GM21737 (cell line): Measurements from ENCODE around the gene ARPC5.
A peak's percentile ranks its signal among the peaks of the same experiment; 100 is the strongest.
"Not testable (repeated sequence)": the region's sequence is repeated elsewhere in the genome, so short reads cannot be mapped to it uniquely, and the experiment has no call there.

Experiments used
- ATAC-seq: cut with Tn5 transposase; IDR thresholded peaks from one replicate; pipeline ENCODE4 v1.9.1; 2021; ENCODE audit warnings: mild to moderate bottlenecking, moderate library complexity; ENCODE audit not compliant: unreplicated experiment

ARPC5 gene

GRCh38 chr1:183635606-183636333 lies at the start of gene ARPC5:
Gene ARPC5, minus strand, starts transcription at chr1:183635783. Its CDS starts 124 bp downstream, at chr1:183635659.
- peak; percentile 89 for ATAC-seq

DNA sequence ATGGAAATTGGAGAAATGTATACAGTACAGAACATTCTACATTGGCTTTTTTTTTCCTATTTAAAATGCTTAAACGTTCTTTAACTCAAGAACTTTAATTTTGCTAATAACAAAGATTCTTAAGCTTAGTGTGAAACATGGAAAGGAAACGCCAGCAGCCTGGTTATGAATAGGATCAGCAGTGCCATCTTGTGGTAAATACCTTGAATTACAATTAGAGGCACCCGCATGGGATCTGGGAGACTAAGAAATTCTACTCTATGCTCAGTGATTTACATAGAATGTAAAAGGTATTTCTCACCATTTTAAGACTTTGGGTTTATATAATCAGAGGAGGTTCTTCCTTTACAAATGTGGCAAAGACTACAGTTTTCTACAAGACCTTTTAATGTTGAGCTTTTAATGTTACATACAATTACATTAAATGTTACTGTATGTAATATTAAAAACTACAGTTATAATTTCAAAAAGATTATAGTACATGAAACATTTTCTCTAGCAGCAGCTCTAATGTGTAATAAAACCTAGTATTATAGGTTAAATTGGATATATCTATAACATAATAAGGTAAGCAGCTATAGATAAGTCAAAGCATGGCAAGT lies 49.6 kb upstream of the ARPC5 start:
- ATAC-seq = no peak

DNA sequence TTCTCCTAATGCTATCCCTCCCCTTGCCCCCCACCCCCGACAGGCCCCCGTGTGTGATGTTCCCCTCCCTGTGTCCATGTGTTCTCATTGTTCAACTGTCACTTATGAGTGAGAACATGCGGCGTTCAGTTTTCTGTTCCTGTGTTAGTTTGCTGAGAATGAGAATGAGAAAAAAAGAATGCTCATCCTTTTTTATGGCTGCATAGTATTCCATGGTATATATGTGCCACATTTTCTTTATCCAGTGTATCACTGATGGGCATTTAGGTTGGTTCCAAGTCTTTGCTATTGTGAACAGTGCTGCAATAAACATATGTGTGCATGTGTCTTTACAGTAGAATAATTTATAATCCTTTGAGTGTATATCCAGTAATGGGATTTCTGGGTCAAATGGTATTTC lies 43.8 kb upstream of the ARPC5 start:
- not testable (repeated sequence) for ATAC-seq

DNA sequence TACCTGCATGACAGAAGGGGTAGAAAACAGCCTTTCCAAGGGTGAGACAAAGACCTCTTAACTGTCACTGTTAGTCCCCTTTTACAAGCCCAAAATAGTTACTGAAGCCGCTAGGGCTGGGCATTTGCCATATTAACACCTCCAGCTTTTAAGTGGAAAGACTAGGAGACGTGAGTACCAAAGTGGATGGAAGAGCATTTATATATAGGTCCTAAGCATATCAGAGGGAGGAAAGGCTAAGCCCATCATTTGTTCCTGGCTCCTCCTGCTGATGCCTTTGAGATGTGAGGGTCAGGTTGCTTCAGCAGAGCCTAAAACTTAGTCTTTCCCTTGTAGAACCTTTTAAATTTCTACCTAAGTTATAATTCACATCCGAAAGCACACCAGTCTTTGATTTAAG lies 43.2 kb upstream of the ARPC5 start:
- ATAC-seq = no peak

GRCh38 chr1:183676586-183677189 lies 41.1 kb upstream of the ARPC5 start:
- ATAC-seq = no peak

DNA sequence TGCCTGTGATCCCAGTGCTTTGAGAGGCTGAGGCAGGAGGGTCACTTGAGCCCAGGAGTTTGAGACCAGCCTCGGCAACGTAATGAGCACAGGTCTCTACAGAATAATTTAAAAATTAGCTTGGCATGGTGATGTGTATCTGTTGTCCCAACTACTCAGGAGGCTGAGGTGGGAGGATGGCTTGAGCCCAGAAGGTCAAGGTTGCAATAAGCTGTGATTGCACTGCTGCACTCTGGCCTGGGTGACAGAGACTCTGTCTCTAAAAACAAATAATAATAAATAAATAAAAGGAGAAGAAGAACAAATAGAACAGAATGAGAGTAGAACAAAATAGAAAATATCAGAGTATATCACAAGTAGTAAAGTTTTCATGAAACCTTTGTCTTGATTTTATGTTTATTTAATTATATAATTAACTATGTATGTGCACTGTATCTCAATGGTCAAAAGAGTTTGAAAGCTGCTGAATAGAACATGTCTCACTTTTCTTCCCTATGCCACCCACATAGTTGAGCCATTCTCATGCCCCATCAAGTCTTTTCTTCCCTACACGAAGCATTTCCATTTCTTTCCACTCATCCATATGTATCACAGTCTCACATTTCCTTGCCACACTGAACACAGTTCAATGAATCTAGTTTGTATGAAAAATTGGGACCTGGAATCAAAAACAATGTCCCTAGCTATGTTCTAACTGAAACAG lies 40.5 kb upstream of the ARPC5 start:
- no peak for ATAC-seq

DNA sequence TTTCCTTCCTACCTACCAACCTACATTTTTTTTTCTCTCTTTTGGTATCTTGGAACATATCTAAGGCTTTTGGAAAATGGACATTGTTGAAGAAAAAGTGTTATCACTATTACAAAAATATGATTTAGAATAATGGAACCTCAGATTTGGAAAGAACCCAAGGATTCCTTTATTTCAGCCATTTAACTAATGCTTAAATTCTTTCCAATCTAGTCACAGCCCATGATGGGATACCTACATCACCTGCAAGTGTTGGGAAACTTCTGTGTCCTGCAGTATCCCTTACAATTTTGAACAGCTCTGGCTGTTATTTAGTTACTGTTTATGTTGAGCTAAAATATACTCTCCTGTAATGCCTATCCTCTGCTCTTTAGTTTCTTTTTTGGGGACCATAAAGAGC lies 39.8 kb upstream of the ARPC5 start:
- no peak for ATAC-seq

- ATAC-seq = no peak
Measured at GRCh38 chr1:183674886-183675285, 39.3 kb upstream of the ARPC5 start.

- no peak for ATAC-seq
Measured at GRCh38 chr1:183674339-183674738, 38.8 kb upstream of the ARPC5 start.

GRCh38 chr1:183673605-183674323 lies 38.2 kb upstream of the ARPC5 start:
- ATAC-seq = no peak

DNA sequence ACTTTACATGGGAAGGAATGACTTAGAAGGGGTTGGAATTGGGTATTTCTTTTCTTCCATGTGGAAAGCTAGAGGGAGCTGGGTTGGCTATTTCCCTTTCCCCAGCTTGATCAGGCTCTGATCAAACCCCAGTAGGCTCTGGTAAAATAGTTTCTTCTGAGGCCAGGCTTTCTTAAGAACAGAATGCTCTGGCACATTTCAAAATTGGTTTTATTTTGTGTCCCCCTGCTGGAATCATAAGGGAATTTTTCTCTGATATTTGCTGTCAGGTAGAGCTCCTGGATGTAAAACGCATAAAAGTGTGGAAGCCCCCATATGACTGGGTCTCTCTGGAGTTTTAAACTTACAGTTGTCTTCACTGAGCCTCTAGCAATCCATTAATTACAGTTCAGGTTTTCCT lies 34.6 kb upstream of the ARPC5 start:
- ATAC-seq = no peak

DNA sequence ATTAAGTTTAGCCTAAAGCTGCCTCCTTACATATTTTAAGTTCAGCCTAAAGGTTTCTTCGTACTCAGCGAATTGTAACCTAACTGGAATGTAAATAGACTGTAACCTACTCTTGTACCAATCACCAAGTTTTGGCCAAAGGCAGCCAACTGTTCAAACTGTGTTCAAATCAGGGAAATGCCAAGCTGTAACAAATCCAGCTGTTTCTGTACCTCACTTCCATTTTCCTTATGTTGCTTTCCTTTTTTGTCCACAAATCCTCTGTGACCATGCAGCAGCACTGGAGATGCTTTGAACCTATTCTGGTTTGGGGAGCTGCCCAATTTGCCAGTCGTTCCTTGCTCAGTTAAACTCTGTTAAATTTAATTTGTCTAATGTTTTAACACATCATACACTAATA lies 20.8 kb upstream of the ARPC5 start:
- ATAC-seq = no peak

GRCh38 chr1:183655562-183656075 lies 20.0 kb upstream of the ARPC5 start:
- no peak for ATAC-seq

- ATAC-seq = no peak
Measured at GRCh38 chr1:183654706-183655105, 19.1 kb upstream of the ARPC5 start.

GRCh38 chr1:183653876-183654451 lies 18.4 kb upstream of the ARPC5 start:
- no peak for ATAC-seq

- ATAC-seq = no peak
Measured at GRCh38 chr1:183653462-183653794, 17.8 kb upstream of the ARPC5 start.

GRCh38 chr1:183652547-183653461 lies 17.2 kb upstream of the ARPC5 start, which contains the start of gene APOBEC4:
Gene APOBEC4, minus strand, starts transcription at chr1:183653316. Its CDS starts 4,535 bp downstream, at chr1:183648781.
- no peak for ATAC-seq

DNA sequence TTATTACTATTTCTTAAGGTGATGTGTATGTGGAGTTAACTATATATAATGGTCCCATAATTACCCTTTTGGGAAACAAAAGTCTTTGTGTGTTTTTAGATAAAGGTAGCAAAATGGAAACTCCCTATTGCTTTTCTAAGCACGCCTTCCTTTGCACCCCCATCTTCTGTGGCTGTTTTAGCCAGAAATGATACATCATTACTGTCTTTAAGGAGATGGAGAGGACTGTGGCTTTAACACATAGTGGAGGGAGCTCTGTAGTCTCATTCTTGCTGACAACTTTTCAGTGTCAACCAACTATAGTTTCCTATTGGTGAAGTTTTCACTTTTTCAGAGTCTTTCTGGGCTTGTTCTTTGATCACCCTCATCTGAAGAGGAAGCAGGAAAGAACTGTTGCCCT lies 16.5 kb upstream of the ARPC5 start:
- ATAC-seq = no peak

GRCh38 chr1:183651612-183652011 lies 16.0 kb upstream of the ARPC5 start:
- no peak for ATAC-seq
